Psoas muscle (tissue), 8 donors: ENCODE measurements around the gene KIRREL1. TPM values are rescaled to one million over a fixed set of nuclear protein-coding genes. Genes with fewer than 3 reads are reported as not detected.

Source experiments
- ATAC-seq, 4 donors: fragments of 200-7000 bp; cut with Tn5 transposase; one replicate each; pipeline ENCODE4 v1.9.1; 2020; ENCODE audit warnings: moderate library complexity in 3 of 4, mild to moderate bottlenecking in 2 of 4
- DNase-seq, 2 donors: peaks; one replicate each; pipeline ENCODE4 v3.0.0-alpha.2; 2020
- H3K27ac ChIP-seq: fragments of 200-600 bp; one replicate; pipeline ENCODE4 v1.8.0; 2022
- H3K27me3 ChIP-seq, 3 donors: fragments of 200-600 bp in 1 of 3; one replicate each; pipeline versions ENCODE4 v1.6.1 to v1.8.0; 2013 to 2022; ENCODE audit warnings: low read length in 2 of 3, mild to moderate bottlenecking in 2 of 3, moderate library complexity in 1 of 3; ENCODE audit not compliant: insufficient read depth in 3 of 3
- H3K36me3 ChIP-seq, 2 donors: fragments of 200-600 bp in 1 of 2; one replicate each; pipeline versions ENCODE4 v1.6.1 to v1.8.0; 2013 to 2022; ENCODE audit warnings: low read depth in 1 of 2, mild to moderate bottlenecking in 1 of 2, moderate library complexity in 1 of 2; ENCODE audit not compliant: insufficient read depth in 1 of 2
- H3K4me1 ChIP-seq: fragments of 200-600 bp; one replicate; pipeline ENCODE4 v1.8.0; 2022
- H3K4me3 ChIP-seq: fragments of 200-600 bp; one replicate; pipeline ENCODE4 v1.8.0; 2022; ENCODE audit warnings: mild to moderate bottlenecking
- H3K9me3 ChIP-seq: fragments of 200-600 bp; one replicate; pipeline ENCODE4 v1.8.0; 2022
- CTCF ChIP-seq: fragments of 200-600 bp; IDR thresholded peaks from one replicate; pipeline ENCODE4 v1.8.0; 2022; ENCODE audit warnings: antibody characterized with exemption
- WGBS, 3 donors: extraction: QIAGEN DNeasy Blood & Tissue Kit; methylation state at CpG; one replicate each; pipeline versions ENCODE4 v1.1.6 to v1.1.7; 2013; 5-methylcytosine and 5-hydroxymethylcytosine counted together
- intact Hi-C, 2 donors: fragments of 100-400 bp; cut with DNase I; formaldehyde crosslinking; loops; one replicate each; pipeline versions ENCODE4 v1.11.0 to v1.14.2; 2022
- polyA plus RNA-seq, 3 donors: library from polyadenylated mRNA; stranded (reverse); fragments of 200-250 nt; gene quantifications; one replicate each; pipeline ENCODE4 v1.2.3, GENCODE V29; 2013
- total RNA-seq, 4 donors: library from RNA; stranded (reverse); fragmentation: NEBNext Ultra II Directional in 2 of 4; extraction: Animal tissue kit (Norgen Biotek cat#: 25700) in 2 of 4; gene quantifications; one replicate each; pipeline versions ENCODE4 v1.2.1 to v1.2.4, GENCODE V29; 2021 to 2023
- donor health status: healthy with polysubstance abuse.
- donor health status: DM: no; HTN: no; CAD: no; lungs with moderate emphysema.
- donor health status: Bipolar disorder and iron deficiency.
- donor health status: healthy.
- donor health status: DM: yes; HTN: yes; CAD: no.
- donor health status: DM: no; HTN: no; CAD: no.
- donor health status: DM: no; HTN: no; CAD: no.
- donor health status: DM: yes; HTN: yes; CAD: no.

KIRREL1 gene
- total and polyA plus RNA-seq, 7 donors, result 1.3 to 7.6 (median 4.3) TPM

GRCh38 chr1:158046715-158047510, 53.5 kb downstream of the KIRREL1 start:
- WGBS, 3 donors, result 53 to 61% (median 60%) methylated on average over 4 of the region's 4 CpGs
- H3K27me3 ChIP-seq, result peaks cover 0 to 10% (median 2%) of the 10 kb centered on the region in 3 donors
- H3K4me3 ChIP-seq, result no peak overlapping the region
- no peaks in the 10 kb centered on the region for H3K9me3 ChIP-seq
- no peak for DNase-seq
- ATAC-seq, result no peak
- no peak overlapping the region for H3K27ac ChIP-seq
- TF ChIP-seq CTCF, result no peak
- intact Hi-C loops, result loop anchor here in 1 of 2 donors (2.0 kb wide), 1 partner anchor 58 kb away; no protein-coding TSS in a partner anchor
- no peaks in the 10 kb centered on the region for H3K36me3 ChIP-seq
- no peaks in the 10 kb centered on the region for H3K4me1 ChIP-seq

- H3K27ac ChIP-seq, result no peak overlapping the region
Measured at GRCh38 chr1:158048371-158049067, 55.1 kb downstream of the KIRREL1 start.

GRCh38 chr1:158049853-158050252, 56.4 kb downstream of the KIRREL1 start:
- no peak for ATAC-seq
- H3K27me3 ChIP-seq, result peaks cover 0 to 10% (median 0%) of the 10 kb centered on the region in 3 donors
- 58 to 64% (median 62%) methylated on average over 5 of the region's 5 CpGs for WGBS, 3 donors
- DNase-seq, result no peak
- intact Hi-C loops, result no loop called here
- no peak for TF ChIP-seq CTCF
- no peak overlapping the region for H3K4me3 ChIP-seq
- H3K27ac ChIP-seq, result no peak overlapping the region
- H3K36me3 ChIP-seq, result no peaks in the 10 kb centered on the region
- no peaks in the 10 kb centered on the region for H3K4me1 ChIP-seq
- no peaks in the 10 kb centered on the region for H3K9me3 ChIP-seq

More at GRCh38 chr1:158048371-158049067, 55.1 kb downstream of the KIRREL1 start:
- Histone ChIP-seq H3K27me3 (peaks cover 0 to 10% (median under 1%) of the 10 kb centered on the region in 3 donors), H3K4me3 (no peak overlapping the region), H3K9me3 (no peaks in the 10 kb centered on the region), H3K36me3 (no peaks in the 10 kb centered on the region), H3K4me1 (no peaks in the 10 kb centered on the region)
- TF ChIP-seq CTCF, result no peak
- DNase-seq, result no peak
- ATAC-seq, result no peak
- WGBS, 3 donors, result 72 to 78% (median 73%) methylated on average over 8 of the region's 8 CpGs
- intact Hi-C loops, result no loop called here

- intact Hi-C loops, result no loop called here
- H3K27me3 ChIP-seq, result peaks cover 0 to 5% (median 0%) of the 10 kb centered on the region in 3 donors
- no peak overlapping the region for H3K27ac ChIP-seq
- no peaks in the 10 kb centered on the region for H3K9me3 ChIP-seq
- H3K4me1 ChIP-seq, result no peaks in the 10 kb centered on the region
- no peak for DNase-seq
- no peaks in the 10 kb centered on the region for H3K36me3 ChIP-seq
- ATAC-seq, result no peak
- H3K4me3 ChIP-seq, result no peak overlapping the region
- TF ChIP-seq CTCF, result no peak
Measured at GRCh38 chr1:158053276-158053675, 59.8 kb downstream of the KIRREL1 start.
